OCI-LY7 (cell line): ENCODE results near the gene GPBP1L1. TPM values are rescaled to one million over a fixed set of nuclear protein-coding genes. Genes with fewer than 3 reads are reported as not detected.

Source experiments
- BruUV-seq: library from RNA; stranded (reverse); fragments of 400-500 nt; replicated peaks from 2 replicates; lab custom pipeline; 2021; lab: Mats Ljungman, UMichigan
- CTCF ChIA-PET: fragments of 300-600 bp; sonication (Branson Sonifier 250); formaldehyde crosslinking; loops from one replicate; lab custom pipeline; 2022; ENCODE audit warnings: antibody characterized with exemption; ENCODE audit not compliant: unreplicated experiment; lab: Charles Lee
- POLR2A ChIA-PET: fragments of 300-600 bp; sonication (Branson Sonifier 250); formaldehyde crosslinking; loops from one replicate; lab custom pipeline; 2022; ENCODE audit warnings: antibody characterized with exemption; lab: Charles Lee
- DNase-seq: peaks from one replicate; pipeline ENCODE4 v3.0.0-alpha.2; 2015; ENCODE audit warnings: low spot score
- H2AFZ ChIP-seq: fragments of 200-600 bp; sonication (generic), shearing (Covaris generic); 2 replicates; pipeline ENCODE4 v1.6.1; 2014; ENCODE audit warnings: mild to moderate bottlenecking, antibody characterized with exemption, low read length, moderate library complexity
- H3K27ac ChIP-seq: fragments of 200-600 bp; sonication (generic); 2 replicates; pipeline ENCODE4 v1.5.1; 2014; ENCODE audit warnings: mixed run types, low read depth, mild to moderate bottlenecking, moderate library complexity, low read length, inconsistent platforms; ENCODE audit not compliant: poor library complexity, severe bottlenecking
- H3K36me3 ChIP-seq: fragments of 200-600 bp; sonication (generic); 2 replicates; pipeline ENCODE4 v1.6.1; 2014; ENCODE audit warnings: mild to moderate bottlenecking, antibody characterized with exemption, low read length, moderate library complexity, mixed read lengths; ENCODE audit not compliant: insufficient read depth
- H3K4me1 ChIP-seq: fragments of 200-600 bp; sonication (generic); 2 replicates; pipeline ENCODE4 v1.5.1; 2014; ENCODE audit warnings: mild to moderate bottlenecking, low read length; ENCODE audit not compliant: insufficient read depth, poor library complexity, severe bottlenecking
- H3K4me2 ChIP-seq: fragments of 200-600 bp; sonication (generic); 2 replicates; pipeline ENCODE4 v1.6.1; 2014; ENCODE audit warnings: mild to moderate bottlenecking, low read length
- H3K4me3 ChIP-seq: fragments of 200-600 bp; sonication (generic); 2 replicates; pipeline ENCODE4 v1.5.1; 2014; ENCODE audit warnings: mild to moderate bottlenecking, low read depth, low read length; ENCODE audit not compliant: poor library complexity, severe bottlenecking
- H3K79me2 ChIP-seq: fragments of 200-600 bp; sonication (generic); 2 replicates; pipeline ENCODE4 v1.6.1; 2016; ENCODE audit warnings: low read depth, mild to moderate bottlenecking, low read length, moderate library complexity, mixed read lengths; ENCODE audit not compliant: insufficient read depth
- H3K9me2 ChIP-seq: fragments of 200-600 bp; sonication (generic); 2 replicates; pipeline ENCODE4 v1.6.1; 2016; ENCODE audit warnings: mild to moderate bottlenecking, low read length, mixed read lengths; ENCODE audit not compliant: insufficient read depth
- H3K9me3 ChIP-seq: fragments of 200-600 bp; sonication (generic); 2 replicates; pipeline ENCODE4 v1.6.1; 2014; ENCODE audit warnings: mild to moderate bottlenecking, mixed run types, low read length, mixed read lengths
- H4K20me1 ChIP-seq: fragments of 200-600 bp; sonication (generic); 2 replicates; pipeline ENCODE4 v1.6.1; 2014; ENCODE audit warnings: mild to moderate bottlenecking, antibody characterized with exemption, low read length, moderate library complexity, mixed read lengths; ENCODE audit not compliant: insufficient read depth
- EZH2phosphoT487 ChIP-seq: fragments of 200-600 bp; sonication (generic); IDR thresholded peaks from 2 replicates; pipeline ENCODE4 v1.6.1; 2018; ENCODE audit warnings: low read depth, borderline replicate concordance, mild to moderate bottlenecking, mixed run types, antibody characterized with exemption, low read length, moderate library complexity, mixed read lengths
- intact Hi-C: fragments of 100-400 bp; cut with micrococcal nuclease; formaldehyde crosslinking; loops from one replicate; pipeline ENCODE4 v1.10.0; 2022; ENCODE audit not compliant: unreplicated experiment
- total RNA-seq, 2 experiments: library from RNA; depleted of rRNA in 1 of 2; stranded (reverse); fragments of >200 nt in 1 of 2; shearing (Covaris generic) in 1 of 2; gene quantifications; 2 replicates each; pipeline ENCODE4 v1.2.3, GENCODE V29; 2014 to 2022
- TF ChIP-seq, protein P1 (sequence below): fragments of 200-600 bp; sonication (generic); conservative IDR thresholded peaks from 2 replicates; pipeline ENCODE4 v1.5.1; 2014; ENCODE audit warnings: mild to moderate bottlenecking, antibody characterized with exemption, low read length, moderate library complexity, mixed read lengths

GPBP1L1 gene
- total RNA-seq, 2 experiments from 2014 or later = 89.7 to 130 TPM

DNA sequence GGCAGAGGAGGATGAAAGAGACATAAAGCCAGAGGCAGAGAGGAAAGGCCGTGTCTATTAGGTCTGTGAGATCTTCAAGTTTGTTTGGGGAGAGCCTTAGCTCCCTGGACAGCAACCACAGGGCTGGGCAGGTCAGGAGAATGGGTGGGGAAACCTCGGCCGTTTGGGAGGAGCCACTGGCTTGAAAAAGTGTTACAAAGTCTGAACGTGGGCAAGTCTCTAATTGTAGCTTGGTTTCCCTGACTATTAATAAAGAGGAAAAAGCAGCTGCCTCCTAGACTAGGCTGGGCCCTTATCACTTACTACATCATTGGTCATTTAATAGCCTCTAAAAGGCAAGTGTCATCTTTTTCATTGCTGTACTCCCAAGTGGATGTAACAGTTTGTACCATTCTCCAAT is 62.4 kb downstream of the GPBP1L1 start, which contains the start of gene CCDC17:
Gene CCDC17, minus strand, starts transcription at position 83 of the 400 bp plus-strand sequence. CDS start 145 bp downstream, outside the sequence.
- no peak within 1 kb of the TSS for H3K27ac ChIP-seq
- intact Hi-C loops = no loop called here
- BruUV-seq = no TSS peak
- H3K4me2 ChIP-seq = no peak within 1 kb of the TSS
- H3K4me1 ChIP-seq = no peaks in the 10 kb centered on the region
- H3K4me3 ChIP-seq = no peak within 1 kb of the TSS
- TF ChIP-seq EZH2phosphoT487 = no peak
- TF ChIP-seq, protein P1, sequence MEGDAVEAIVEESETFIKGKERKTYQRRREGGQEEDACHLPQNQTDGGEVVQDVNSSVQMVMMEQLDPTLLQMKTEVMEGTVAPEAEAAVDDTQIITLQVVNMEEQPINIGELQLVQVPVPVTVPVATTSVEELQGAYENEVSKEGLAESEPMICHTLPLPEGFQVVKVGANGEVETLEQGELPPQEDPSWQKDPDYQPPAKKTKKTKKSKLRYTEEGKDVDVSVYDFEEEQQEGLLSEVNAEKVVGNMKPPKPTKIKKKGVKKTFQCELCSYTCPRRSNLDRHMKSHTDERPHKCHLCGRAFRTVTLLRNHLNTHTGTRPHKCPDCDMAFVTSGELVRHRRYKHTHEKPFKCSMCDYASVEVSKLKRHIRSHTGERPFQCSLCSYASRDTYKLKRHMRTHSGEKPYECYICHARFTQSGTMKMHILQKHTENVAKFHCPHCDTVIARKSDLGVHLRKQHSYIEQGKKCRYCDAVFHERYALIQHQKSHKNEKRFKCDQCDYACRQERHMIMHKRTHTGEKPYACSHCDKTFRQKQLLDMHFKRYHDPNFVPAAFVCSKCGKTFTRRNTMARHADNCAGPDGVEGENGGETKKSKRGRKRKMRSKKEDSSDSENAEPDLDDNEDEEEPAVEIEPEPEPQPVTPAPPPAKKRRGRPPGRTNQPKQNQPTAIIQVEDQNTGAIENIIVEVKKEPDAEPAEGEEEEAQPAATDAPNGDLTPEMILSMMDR = no peak
- H3K9me3 ChIP-seq = no peaks in the 10 kb centered on the region
- ChIA-PET CTCF (no interaction called here), POLR2A (interaction anchor here (1.2 kb wide), 1 partner anchor 14 kb away, joined by 4 read pairs; no protein-coding TSS in a partner anchor)
- H4K20me1 ChIP-seq = no peaks in the 10 kb centered on the region
- H3K9me2 ChIP-seq = no peaks in the 10 kb centered on the region
- H3K36me3 ChIP-seq = peaks cover 64% of the 10 kb centered on the region
- DNase-seq = no peak
- H3K79me2 ChIP-seq = no peaks in the 10 kb centered on the region
- no peak within 1 kb of the TSS for H2AFZ ChIP-seq

- no peak for TF ChIP-seq EZH2phosphoT487
- TF ChIP-seq, protein P1 = no peak
- no peaks in the 10 kb centered on the region for H3K9me2 ChIP-seq
- H3K4me3 ChIP-seq = no peak overlapping the region
- ChIA-PET POLR2A (interaction anchor here (0.7 kb wide), 1 partner anchor 126 kb away, joined by 3 read pairs; no protein-coding TSS in a partner anchor), CTCF (no interaction called here)
- H3K27ac ChIP-seq = no peak overlapping the region
- intact Hi-C loops = no loop called here
- no TSS peak for BruUV-seq
- no peak overlapping the region for H3K4me2 ChIP-seq
- H3K36me3 ChIP-seq = peaks cover 64% of the 10 kb centered on the region
- H3K4me1 ChIP-seq = no peaks in the 10 kb centered on the region
- H2AFZ ChIP-seq = no peak overlapping the region
- no peak for DNase-seq
- no peaks in the 10 kb centered on the region for H4K20me1 ChIP-seq
- H3K9me3 ChIP-seq = no peaks in the 10 kb centered on the region
- no peaks in the 10 kb centered on the region for H3K79me2 ChIP-seq
Observed at GRCh38 chr1:45622524-45623394, 63.6 kb downstream of the GPBP1L1 start.
